H9 (cell line): Measurements from ENCODE around the gene SLC22A2. TPM values are rescaled to one million over a fixed set of nuclear protein-coding genes. Genes with fewer than 3 reads are reported as not detected.

Experiments used
- DNase-seq: peaks from one replicate; pipeline ENCODE4 v3.0.0-alpha.2; 2017
- H2AFZ ChIP-seq: one replicate; pipeline ENCODE4 v1.6.1; 2013; ENCODE audit warnings: mild to moderate bottlenecking, low read length, control low read depth, moderate library complexity
- H2AK5ac ChIP-seq: 2 replicates; pipeline ENCODE4 v1.6.1; 2013; ENCODE audit warnings: low read length, control low read depth, mixed read lengths; ENCODE audit not compliant: insufficient read length
- H2BK120ac ChIP-seq: one replicate; pipeline ENCODE4 v1.6.1; 2013; ENCODE audit warnings: low read depth, mild to moderate bottlenecking, low read length, control low read depth, inconsistent platforms; ENCODE audit not compliant: poor library complexity, severe bottlenecking
- H2BK12ac ChIP-seq: 2 replicates; pipeline ENCODE4 v1.6.1; 2013; ENCODE audit warnings: low read length, control low read depth, mixed read lengths, low read depth; ENCODE audit not compliant: insufficient read length
- H2BK15ac ChIP-seq: 2 replicates; pipeline ENCODE4 v1.6.1; 2013; ENCODE audit warnings: low read depth, low read length, control low read depth
- H2BK20ac ChIP-seq: one replicate; pipeline ENCODE4 v1.6.1; 2013; ENCODE audit warnings: low read depth, mild to moderate bottlenecking, low read length, control low read depth, inconsistent platforms; ENCODE audit not compliant: poor library complexity, severe bottlenecking
- H2BK5ac ChIP-seq: 2 replicates; pipeline ENCODE4 v1.6.1; 2013; ENCODE audit warnings: low read length, control low read depth, mixed read lengths; ENCODE audit not compliant: insufficient read length
- H3K14ac ChIP-seq: 2 replicates; pipeline ENCODE4 v1.6.1; 2013; ENCODE audit warnings: low read length, control low read depth; ENCODE audit not compliant: insufficient read depth
- H3K18ac ChIP-seq: 2 replicates; pipeline ENCODE4 v1.6.1; 2013; ENCODE audit warnings: low read depth, mild to moderate bottlenecking, mixed read lengths, low read length, control low read depth; ENCODE audit not compliant: insufficient read length
- H3K23ac ChIP-seq: 2 replicates; pipeline ENCODE4 v1.6.1; 2013; ENCODE audit warnings: low read length, control low read depth, mixed read lengths, low read depth; ENCODE audit not compliant: insufficient read length
- H3K23me2 ChIP-seq: 2 replicates; pipeline ENCODE4 v1.6.1; 2013; ENCODE audit warnings: low read depth, mild to moderate bottlenecking, mixed read lengths, low read length, control low read depth; ENCODE audit not compliant: insufficient read length, poor library complexity, severe bottlenecking
- H3K27ac ChIP-seq: 2 replicates; pipeline ENCODE4 v1.5.1; 2013; ENCODE audit warnings: low read length, control low read depth, mixed read lengths, low read depth; ENCODE audit not compliant: insufficient read length
- H3K27me3 ChIP-seq: 2 replicates; pipeline ENCODE4 v1.6.1; 2013; ENCODE audit warnings: low read length, control low read depth, inconsistent platforms; ENCODE audit not compliant: insufficient read depth
- H3K4ac ChIP-seq: 2 replicates; pipeline ENCODE4 v1.6.1; 2013; ENCODE audit warnings: low read depth, mild to moderate bottlenecking, control low read depth, inconsistent platforms, low read length, moderate library complexity
- H3K4me1 ChIP-seq: 2 replicates; pipeline ENCODE4 v1.6.1; 2013; ENCODE audit warnings: low read length, control low read depth, inconsistent platforms; ENCODE audit not compliant: insufficient read depth
- H3K4me2 ChIP-seq: 2 replicates; pipeline ENCODE4 v1.6.1; 2013; ENCODE audit warnings: low read length, control low read depth, mixed read lengths; ENCODE audit not compliant: insufficient read length, insufficient read depth
- H3K56ac ChIP-seq: 2 replicates; pipeline ENCODE4 v1.6.1; 2013; ENCODE audit warnings: low read depth, mild to moderate bottlenecking, mixed read lengths, low read length, control low read depth; ENCODE audit not compliant: insufficient read length
- H3K79me1 ChIP-seq: 2 replicates; pipeline ENCODE4 v1.6.1; 2013; ENCODE audit warnings: low read depth, mild to moderate bottlenecking, moderate library complexity, low read length, control low read depth, inconsistent platforms; ENCODE audit not compliant: insufficient read depth, poor library complexity, severe bottlenecking
- H3K79me2 ChIP-seq: 2 replicates; pipeline ENCODE4 v1.6.1; 2013; ENCODE audit warnings: low read length, control low read depth, inconsistent platforms; ENCODE audit not compliant: insufficient read depth
- H3K9ac ChIP-seq: 2 replicates; pipeline ENCODE4 v1.6.1; 2013; ENCODE audit warnings: low read length, control low read depth, mixed read lengths; ENCODE audit not compliant: insufficient read length; ENCODE audit errors: extremely low read depth
- H3K9me3 ChIP-seq: one replicate; pipeline ENCODE4 v1.6.1; 2013; ENCODE audit warnings: low read depth, low read length, inconsistent platforms; ENCODE audit not compliant: control insufficient read depth
- H3T11ph ChIP-seq: one replicate; pipeline ENCODE4 v1.6.1; 2013; ENCODE audit warnings: mild to moderate bottlenecking, low read length, control low read depth, inconsistent platforms
- H4K20me1 ChIP-seq: one replicate; pipeline ENCODE4 v1.6.1; 2013; ENCODE audit not compliant: control insufficient read depth, insufficient read length, insufficient read depth
- H4K5ac ChIP-seq: 2 replicates; pipeline ENCODE4 v1.6.1; 2013; ENCODE audit warnings: low read depth, mild to moderate bottlenecking, mixed read lengths, low read length, control low read depth; ENCODE audit not compliant: insufficient read length
- H4K8ac ChIP-seq: replicated peaks from 2 replicates; pipeline ENCODE4 v1.6.1; 2013; ENCODE audit warnings: low read length, control low read depth, mixed read lengths, low read depth; ENCODE audit not compliant: insufficient read length
- H4K91ac ChIP-seq: 2 replicates; pipeline ENCODE4 v1.6.1; 2013; ENCODE audit warnings: low read depth, mild to moderate bottlenecking, moderate library complexity, mixed read lengths, low read length, control low read depth; ENCODE audit not compliant: insufficient read length
- H3K27ac Mint-ChIP-seq, 3 experiments: 2 replicates in 2 of 3; 3 replicates in 1 of 3; pipeline ENCODE4 v1.8.0; 2020 to 2021; ENCODE audit warnings: mixed read lengths in 3 of 3, mild to moderate bottlenecking in 1 of 3, moderate library complexity in 1 of 3
- H3K27me3 Mint-ChIP-seq: 2 replicates; pipeline ENCODE4 v1.8.0; 2021; ENCODE audit warnings: low read depth, mild to moderate bottlenecking, moderate library complexity, mixed read lengths
- H3K36me3 Mint-ChIP-seq, 3 experiments: 2 replicates in 2 of 3; 3 replicates in 1 of 3; pipeline ENCODE4 v1.8.0; 2020 to 2021; ENCODE audit warnings: low read depth in 3 of 3, mixed read lengths in 3 of 3; ENCODE audit not compliant: insufficient read depth in 1 of 3
- H3K4me1 Mint-ChIP-seq, 2 experiments: 2 replicates each; pipeline ENCODE4 v1.8.0; 2020; ENCODE audit warnings: mixed read lengths in 2 of 2
- H3K4me3 Mint-ChIP-seq, 2 experiments: 2 replicates in 1 of 2; 3 replicates in 1 of 2; pipeline ENCODE4 v1.8.0; 2020 to 2021; ENCODE audit warnings: mild to moderate bottlenecking in 2 of 2, mixed read lengths in 2 of 2, moderate library complexity in 1 of 2
- H3K9me3 Mint-ChIP-seq, 2 experiments: 2 replicates in 1 of 2; 3 replicates in 1 of 2; pipeline ENCODE4 v1.8.0; 2020; ENCODE audit warnings: mild to moderate bottlenecking in 2 of 2, mixed read lengths in 2 of 2, moderate library complexity in 1 of 2
- WGBS: extraction: QIAGEN DNeasy Blood & Tissue Kit; methylation state at CpG from one replicate; pipeline ENCODE4 v1.1.7; 2013; ENCODE audit warnings: missing lambda C conversion rate, low lambda C conversion rate, mixed read lengths; ENCODE audit not compliant: insufficient read length; ENCODE audit errors: extremely low coverage; 5-methylcytosine and 5-hydroxymethylcytosine counted together
- total RNA-seq: library from RNA; stranded (reverse); gene quantifications from 2 replicates; pipeline ENCODE4 v1.2.1, GENCODE V29; 2021
- TF ChIP-seq, protein P1 (sequence below): fragments of 200-600 bp; sonication (generic); conservative IDR thresholded peaks from 3 replicates; pipeline ENCODE4 v1.8.0; 2021; ENCODE audit warnings: antibody characterized with exemption, mild to moderate bottlenecking

Gene SLC22A2
- total RNA-seq, 1 experiment from 2014 or later, result 1.0 TPM

DNA sequence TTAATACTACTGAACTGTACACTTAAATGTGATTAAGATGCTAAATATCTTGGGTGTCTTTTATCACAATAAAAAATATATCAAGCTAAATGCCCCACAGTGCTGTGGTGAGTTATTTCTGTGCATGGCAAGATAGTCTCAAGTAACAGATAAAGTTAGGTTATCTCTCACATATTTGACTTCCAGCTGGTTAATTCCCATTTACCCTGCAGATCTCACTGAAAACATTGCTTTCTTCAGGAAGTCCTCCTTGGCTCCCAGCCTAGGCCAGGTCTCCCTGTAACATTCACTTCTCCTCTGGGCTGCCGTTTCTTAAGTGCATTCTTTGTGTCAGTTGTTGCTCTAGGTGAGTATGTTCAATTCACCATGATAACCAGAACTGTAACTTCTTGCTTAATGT lies 77.9 kb downstream of the SLC22A2 start:
- no peak overlapping the region for H3K4ac ChIP-seq
- no CpG with 5 or more reads among the region's 1 CpG for WGBS
- no peak overlapping the region for H3K18ac ChIP-seq
- peaks cover 8 to 11% of the 10 kb centered on the region in 2 experiments for H3K4me1 Mint-ChIP-seq
- H2BK5ac ChIP-seq, result no peak overlapping the region
- no peak for DNase-seq
- no peak overlapping the region for H4K8ac ChIP-seq
- H2AK5ac ChIP-seq, result no peak overlapping the region
- H3K9me3 ChIP-seq, result no peaks in the 10 kb centered on the region
- H3K36me3 Mint-ChIP-seq, result peaks cover 0 to 3% (median 0%) of the 10 kb centered on the region in 3 experiments; a peak in 1 of 7 replicates
- H3K9ac ChIP-seq, result no peak overlapping the region
- no peak overlapping the region for H3K23ac ChIP-seq
- H3K79me1 ChIP-seq, result no peaks in the 10 kb centered on the region
- no peaks in the 10 kb centered on the region for H4K20me1 ChIP-seq
- H3K27me3 Mint-ChIP-seq, result no peaks in the 10 kb centered on the region; the same call in 1 of the 2 replicates
- no peak overlapping the region for H2BK12ac ChIP-seq
- no peak overlapping the region for H3K27ac Mint-ChIP-seq
- H3K23me2 ChIP-seq, result no peaks in the 10 kb centered on the region
- H2BK15ac ChIP-seq, result no peak overlapping the region
- no peaks in the 10 kb centered on the region for H3K79me2 ChIP-seq
- no peak overlapping the region for H3K27ac ChIP-seq
- no peaks in the 10 kb centered on the region for H3K27me3 ChIP-seq
- H2AFZ ChIP-seq, result no peak overlapping the region
- peaks cover under 1% of the 10 kb centered on the region in 2 experiments; a peak in 3 of 5 replicates for H3K9me3 Mint-ChIP-seq
- no peak overlapping the region for H3K56ac ChIP-seq
- no peaks in the 10 kb centered on the region; the same call in 1 of the 2 replicates for H3K4me1 ChIP-seq
- no peak overlapping the region for H3K14ac ChIP-seq
- H3K4me3 Mint-ChIP-seq, result no peak overlapping the region
- H2BK20ac ChIP-seq, result no peak overlapping the region
- no peak overlapping the region for H2BK120ac ChIP-seq
- TF ChIP-seq, protein P1, sequence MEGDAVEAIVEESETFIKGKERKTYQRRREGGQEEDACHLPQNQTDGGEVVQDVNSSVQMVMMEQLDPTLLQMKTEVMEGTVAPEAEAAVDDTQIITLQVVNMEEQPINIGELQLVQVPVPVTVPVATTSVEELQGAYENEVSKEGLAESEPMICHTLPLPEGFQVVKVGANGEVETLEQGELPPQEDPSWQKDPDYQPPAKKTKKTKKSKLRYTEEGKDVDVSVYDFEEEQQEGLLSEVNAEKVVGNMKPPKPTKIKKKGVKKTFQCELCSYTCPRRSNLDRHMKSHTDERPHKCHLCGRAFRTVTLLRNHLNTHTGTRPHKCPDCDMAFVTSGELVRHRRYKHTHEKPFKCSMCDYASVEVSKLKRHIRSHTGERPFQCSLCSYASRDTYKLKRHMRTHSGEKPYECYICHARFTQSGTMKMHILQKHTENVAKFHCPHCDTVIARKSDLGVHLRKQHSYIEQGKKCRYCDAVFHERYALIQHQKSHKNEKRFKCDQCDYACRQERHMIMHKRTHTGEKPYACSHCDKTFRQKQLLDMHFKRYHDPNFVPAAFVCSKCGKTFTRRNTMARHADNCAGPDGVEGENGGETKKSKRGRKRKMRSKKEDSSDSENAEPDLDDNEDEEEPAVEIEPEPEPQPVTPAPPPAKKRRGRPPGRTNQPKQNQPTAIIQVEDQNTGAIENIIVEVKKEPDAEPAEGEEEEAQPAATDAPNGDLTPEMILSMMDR, result no peak
- H4K91ac ChIP-seq, result no peak overlapping the region
- H3T11ph ChIP-seq, result no peak overlapping the region
- no peak overlapping the region for H3K4me2 ChIP-seq
- no peak overlapping the region for H4K5ac ChIP-seq
